Adipocyte (in vitro differentiated cells): Measurements from ENCODE around the gene CKAP5.
A peak's percentile ranks its signal among the peaks of the same experiment; 100 is the strongest.

ENCODE experiments used
- DNase-seq: peaks from one replicate; pipeline ENCODE4 v3.0.0-alpha.2; 2015; ENCODE audit warnings: low read depth
- H3K27me3 ChIP-seq: replicated peaks from 2 replicates; pipeline ENCODE4 v1.7.0; 2013; ENCODE audit warnings: mild to moderate bottlenecking, low read length, moderate library complexity; ENCODE audit not compliant: control insufficient read depth, insufficient read depth
- H3K36me3 ChIP-seq: 2 replicates; pipeline ENCODE4 v1.7.0; 2013; ENCODE audit warnings: low read length, mild to moderate bottlenecking, moderate library complexity; ENCODE audit not compliant: control insufficient read depth, insufficient read depth, severe bottlenecking
- H3K4me1 ChIP-seq: 2 replicates; pipeline ENCODE4 v1.7.0; 2013; ENCODE audit warnings: mild to moderate bottlenecking, low read length, moderate library complexity; ENCODE audit not compliant: control insufficient read depth, insufficient read depth
- H3K4me3 ChIP-seq: 2 replicates; pipeline ENCODE4 v1.7.0; 2013; ENCODE audit warnings: mild to moderate bottlenecking, low read length, moderate library complexity
- H3K9ac ChIP-seq: 2 replicates; pipeline ENCODE4 v1.7.0; 2013; ENCODE audit warnings: mild to moderate bottlenecking, low read length, moderate library complexity
- H3K9me3 ChIP-seq: 2 replicates; pipeline ENCODE4 v1.7.0; 2013; ENCODE audit warnings: mild to moderate bottlenecking, low read length, moderate library complexity; ENCODE audit not compliant: control insufficient read depth

The CKAP5 gene

GRCh38 chr11:46845740-46846509 lies at the start of gene CKAP5:
Gene CKAP5, minus strand, starts transcription at chr11:46846280. Its CDS starts 25,049 bp downstream, at chr11:46821231.
- peak; percentile 97 for DNase-seq
- Histone ChIP-seq H3K4me3 (peak within 1 kb of the TSS; percentile 89), H3K36me3 (no peaks in the 10 kb centered on the region), H3K9ac (peak within 1 kb of the TSS; percentile 90), H3K27me3 (no peaks in the 10 kb centered on the region), H3K4me1 (peaks cover 11% of the 10 kb centered on the region), H3K9me3 (no peaks in the 10 kb centered on the region)

GRCh38 chr11:46895821-46896220 lies 49.7 kb upstream of the CKAP5 start:
- Histone ChIP-seq H3K9me3 (no peaks in the 10 kb centered on the region), H3K4me1 (no peaks in the 10 kb centered on the region), H3K27me3 (no peaks in the 10 kb centered on the region), H3K36me3 (peaks cover 5% of the 10 kb centered on the region), H3K4me3 (no peak overlapping the region), H3K9ac (no peak overlapping the region)
- DNase-seq, result no peak

GRCh38 chr11:46894961-46895360 lies 48.9 kb upstream of the CKAP5 start:
- no peaks in the 10 kb centered on the region for H3K27me3 ChIP-seq
- no peaks in the 10 kb centered on the region for H3K4me1 ChIP-seq
- no peaks in the 10 kb centered on the region for H3K9me3 ChIP-seq
- H3K36me3 ChIP-seq, result peaks cover 5% of the 10 kb centered on the region
- H3K4me3 ChIP-seq, result no peak overlapping the region
- no peak overlapping the region for H3K9ac ChIP-seq
- no peak for DNase-seq

- no peaks in the 10 kb centered on the region for H3K4me1 ChIP-seq
- peaks cover 5% of the 10 kb centered on the region for H3K36me3 ChIP-seq
- no peak overlapping the region for H3K4me3 ChIP-seq
- DNase-seq, result no peak
- no peaks in the 10 kb centered on the region for H3K9me3 ChIP-seq
- H3K9ac ChIP-seq, result no peak overlapping the region
- no peaks in the 10 kb centered on the region for H3K27me3 ChIP-seq
These were observed 48.4 kb upstream of the CKAP5 start for GRCh38 chr11:46894506-46894905.

- DNase-seq, result no peak
- Histone ChIP-seq H3K4me3 (no peak overlapping the region), H3K36me3 (peaks cover 11% of the 10 kb centered on the region), H3K9ac (no peak overlapping the region), H3K9me3 (no peaks in the 10 kb centered on the region), H3K4me1 (no peaks in the 10 kb centered on the region), H3K27me3 (no peaks in the 10 kb centered on the region)
These were observed 46.8 kb upstream of the CKAP5 start for GRCh38 chr11:46892838-46893237.

GRCh38 chr11:46892109-46892508 lies 46.0 kb upstream of the CKAP5 start:
- DNase-seq, result no peak
- Histone ChIP-seq H3K27me3 (no peaks in the 10 kb centered on the region), H3K4me1 (no peaks in the 10 kb centered on the region), H3K36me3 (peaks cover 11% of the 10 kb centered on the region), H3K9me3 (no peaks in the 10 kb centered on the region), H3K4me3 (no peak overlapping the region), H3K9ac (no peak overlapping the region)

- Histone ChIP-seq H3K9me3 (no peaks in the 10 kb centered on the region), H3K9ac (no peak overlapping the region), H3K27me3 (no peaks in the 10 kb centered on the region), H3K36me3 (peaks cover 11% of the 10 kb centered on the region), H3K4me3 (no peak overlapping the region), H3K4me1 (no peaks in the 10 kb centered on the region)
- DNase-seq, result peak; percentile 49
These were observed 44.6 kb upstream of the CKAP5 start for GRCh38 chr11:46890665-46891064.

GRCh38 chr11:46889689-46890475 lies 43.8 kb upstream of the CKAP5 start:
- H3K4me1 ChIP-seq, result no peaks in the 10 kb centered on the region
- H3K27me3 ChIP-seq, result no peaks in the 10 kb centered on the region
- no peak overlapping the region for H3K9ac ChIP-seq
- H3K36me3 ChIP-seq, result peaks cover 11% of the 10 kb centered on the region
- no peak overlapping the region for H3K4me3 ChIP-seq
- H3K9me3 ChIP-seq, result no peaks in the 10 kb centered on the region
- DNase-seq, result peak; percentile 90

GRCh38 chr11:46889251-46889650 lies 43.2 kb upstream of the CKAP5 start:
- DNase-seq, result no peak
- Histone ChIP-seq H3K36me3 (peaks cover 7% of the 10 kb centered on the region), H3K9me3 (no peaks in the 10 kb centered on the region), H3K9ac (no peak overlapping the region), H3K4me3 (no peak overlapping the region), H3K27me3 (no peaks in the 10 kb centered on the region), H3K4me1 (no peaks in the 10 kb centered on the region)

GRCh38 chr11:46888636-46889035 lies 42.6 kb upstream of the CKAP5 start:
- Histone ChIP-seq H3K27me3 (no peaks in the 10 kb centered on the region), H3K9me3 (no peaks in the 10 kb centered on the region), H3K36me3 (peaks cover 7% of the 10 kb centered on the region), H3K4me3 (no peak overlapping the region), H3K9ac (no peak overlapping the region), H3K4me1 (no peaks in the 10 kb centered on the region)
- no peak for DNase-seq

GRCh38 chr11:46886211-46886610 lies 40.1 kb upstream of the CKAP5 start:
- Histone ChIP-seq H3K4me3 (no peak overlapping the region), H3K27me3 (no peaks in the 10 kb centered on the region), H3K4me1 (no peaks in the 10 kb centered on the region), H3K9me3 (no peaks in the 10 kb centered on the region), H3K9ac (no peak overlapping the region), H3K36me3 (peaks cover 25% of the 10 kb centered on the region)
- no peak for DNase-seq
